ENCODE data around the gene EML5. TPM values are rescaled to one million over a fixed set of nuclear protein-coding genes. Genes with fewer than 3 reads are reported as not detected.

EML5 gene
- total RNA-seq, 1 experiment from 2014 or later: 0.85 TPM

- TF ChIP-seq ARID4B (CRISPR knock-in tag; IDR thresholded peaks at IDR 0.05; ENCODE audit: borderline replicate concordance) (no peak), NFYB (CRISPR knock-in tag; conservative IDR thresholded peaks at IDR 0.05; ENCODE audit: low read depth) (no peak), MYBL2 (CRISPR knock-in tag; IDR thresholded peaks at IDR 0.05) (no peak), MLX (CRISPR knock-in tag; IDR thresholded peaks at IDR 0.05) (no peak)
These were observed 204.7 kb downstream of the EML5 start (continued) for GRCh38 chr14:88588081-88588480.

GRCh38 chr14:88584451-88584850 lies 208.3 kb downstream of the EML5 start:
- Mint-ChIP-seq H3K36me3 (peaks cover 54% of the 10 kb centered on the region), H3K4me3 (no peak overlapping the region), H3K4me1 (no peaks in the 10 kb centered on the region), H3K27me3 (ENCODE audit: low read depth) (no peaks in the 10 kb centered on the region), H3K27ac (no peak overlapping the region), H3K9me3 (no peaks in the 10 kb centered on the region)
- ChIA-PET POLR2A (no interaction called here), CTCF (no interaction called here)
- no peak for DNase-seq (ENCODE audit: low spot score)
- no peak for ATAC-seq
- no peak for TF ChIP-seq ATF2 (CRISPR knock-in tag; IDR thresholded peaks at IDR 0.05; ENCODE audit: borderline replicate concordance, low read depth)
- no peak for TF ChIP-seq HMGA2 (CRISPR knock-in tag; IDR thresholded peaks at IDR 0.05)
- no peak for TF ChIP-seq EMX1 (CRISPR knock-in tag; IDR thresholded peaks at IDR 0.05)
- TF ChIP-seq CREB1 (CRISPR knock-in tag; IDR thresholded peaks at IDR 0.05): no peak
- TF ChIP-seq GRHL2 (CRISPR knock-in tag; IDR thresholded peaks at IDR 0.05; ENCODE audit: insufficient replicate concordance, severe bottlenecking): no peak
- TF ChIP-seq HMGXB4 (CRISPR knock-in tag; IDR thresholded peaks at IDR 0.05): no peak
- TF ChIP-seq NFYB (CRISPR knock-in tag; conservative IDR thresholded peaks at IDR 0.05; ENCODE audit: low read depth): no peak
- no peak for TF ChIP-seq ERG (CRISPR knock-in tag; IDR thresholded peaks at IDR 0.05)
- no peak for TF ChIP-seq ZNF317 (CRISPR knock-in tag; IDR thresholded peaks at IDR 0.05; ENCODE audit: borderline replicate concordance, low read depth)
- no peak for TF ChIP-seq MLX (CRISPR knock-in tag; IDR thresholded peaks at IDR 0.05)
- TF ChIP-seq E2F5 (CRISPR knock-in tag; IDR thresholded peaks at IDR 0.05): no peak
- no peak for TF ChIP-seq ESRRA (CRISPR knock-in tag; IDR thresholded peaks at IDR 0.05; ENCODE audit: borderline replicate concordance)
- no peak for TF ChIP-seq FOXP4 (CRISPR knock-in tag; IDR thresholded peaks at IDR 0.05)
- TF ChIP-seq SOX15 (CRISPR knock-in tag; IDR thresholded peaks at IDR 0.05): no peak
- TF ChIP-seq NR3C1 (CRISPR knock-in tag; conservative IDR thresholded peaks at IDR 0.05; ENCODE audit: low read depth): no peak
